Colon (tissue), 2 donors: ENCODE measurements around the gene MAD1L1.

ENCODE experiments used
- FAIRE-seq: peaks from 2 replicates; lab custom pipeline; 2012; peaks lifted over from hg19 to GRCh38; lab: Jason Lieb, UNC
- donor health status: control.
- donor health status: control.

MAD1L1 gene

GRCh38 chr7:2156756-2157472 lies 75.8 kb downstream of the MAD1L1 start:
- no peak for FAIRE-seq

GRCh38 chr7:2154831-2155230 lies 77.9 kb downstream of the MAD1L1 start:
- FAIRE-seq: no peak

GRCh38 chr7:2154121-2154520 lies 78.6 kb downstream of the MAD1L1 start:
- FAIRE-seq: no peak

- FAIRE-seq: no peak
Observed at GRCh38 chr7:2152646-2153045, 80.1 kb downstream of the MAD1L1 start.

GRCh38 chr7:2151801-2152612 lies 80.7 kb downstream of the MAD1L1 start:
- no peak for FAIRE-seq

- FAIRE-seq: no peak
Observed at GRCh38 chr7:2151237-2151636, 81.5 kb downstream of the MAD1L1 start.

GRCh38 chr7:2150445-2150815 lies 82.3 kb downstream of the MAD1L1 start:
- no peak for FAIRE-seq

- no peak for FAIRE-seq
Observed at GRCh38 chr7:2149672-2150444, 82.9 kb downstream of the MAD1L1 start.

GRCh38 chr7:2148814-2149213 lies 83.9 kb downstream of the MAD1L1 start:
- FAIRE-seq: no peak

GRCh38 chr7:2148189-2148588 lies 84.6 kb downstream of the MAD1L1 start:
- FAIRE-seq: no peak

GRCh38 chr7:2146676-2147472 lies 85.9 kb downstream of the MAD1L1 start:
- no peak for FAIRE-seq

- no peak for FAIRE-seq
Observed at GRCh38 chr7:2145835-2146580, 86.7 kb downstream of the MAD1L1 start.

- FAIRE-seq: no peak
Observed at GRCh38 chr7:2144926-2145325, 87.8 kb downstream of the MAD1L1 start.

- no peak for FAIRE-seq
Observed at GRCh38 chr7:2143981-2144595, 88.7 kb downstream of the MAD1L1 start.

- FAIRE-seq: no peak
Observed at GRCh38 chr7:2143450-2143849, 89.3 kb downstream of the MAD1L1 start.

GRCh38 chr7:2142386-2142785 lies 90.4 kb downstream of the MAD1L1 start:
- FAIRE-seq: no peak

- FAIRE-seq: no peak
Observed at GRCh38 chr7:2141651-2142050, 91.1 kb downstream of the MAD1L1 start.

GRCh38 chr7:2141021-2141410 lies 91.7 kb downstream of the MAD1L1 start:
- no peak for FAIRE-seq

- no peak for FAIRE-seq
Observed at GRCh38 chr7:2140216-2141020, 92.3 kb downstream of the MAD1L1 start.
